Hepatic stellate cell (primary cell): ENCODE measurements around the gene CBFA2T2.
"Not testable (repeated sequence)": the region's sequence is repeated elsewhere in the genome, so short reads cannot be mapped to it uniquely, and the experiment has no call there.

Experiments
- DNase-seq: peaks from one replicate; pipeline ENCODE4 v3.0.0; 2011; ENCODE audit warnings: low spot score

CBFA2T2 gene

DNA sequence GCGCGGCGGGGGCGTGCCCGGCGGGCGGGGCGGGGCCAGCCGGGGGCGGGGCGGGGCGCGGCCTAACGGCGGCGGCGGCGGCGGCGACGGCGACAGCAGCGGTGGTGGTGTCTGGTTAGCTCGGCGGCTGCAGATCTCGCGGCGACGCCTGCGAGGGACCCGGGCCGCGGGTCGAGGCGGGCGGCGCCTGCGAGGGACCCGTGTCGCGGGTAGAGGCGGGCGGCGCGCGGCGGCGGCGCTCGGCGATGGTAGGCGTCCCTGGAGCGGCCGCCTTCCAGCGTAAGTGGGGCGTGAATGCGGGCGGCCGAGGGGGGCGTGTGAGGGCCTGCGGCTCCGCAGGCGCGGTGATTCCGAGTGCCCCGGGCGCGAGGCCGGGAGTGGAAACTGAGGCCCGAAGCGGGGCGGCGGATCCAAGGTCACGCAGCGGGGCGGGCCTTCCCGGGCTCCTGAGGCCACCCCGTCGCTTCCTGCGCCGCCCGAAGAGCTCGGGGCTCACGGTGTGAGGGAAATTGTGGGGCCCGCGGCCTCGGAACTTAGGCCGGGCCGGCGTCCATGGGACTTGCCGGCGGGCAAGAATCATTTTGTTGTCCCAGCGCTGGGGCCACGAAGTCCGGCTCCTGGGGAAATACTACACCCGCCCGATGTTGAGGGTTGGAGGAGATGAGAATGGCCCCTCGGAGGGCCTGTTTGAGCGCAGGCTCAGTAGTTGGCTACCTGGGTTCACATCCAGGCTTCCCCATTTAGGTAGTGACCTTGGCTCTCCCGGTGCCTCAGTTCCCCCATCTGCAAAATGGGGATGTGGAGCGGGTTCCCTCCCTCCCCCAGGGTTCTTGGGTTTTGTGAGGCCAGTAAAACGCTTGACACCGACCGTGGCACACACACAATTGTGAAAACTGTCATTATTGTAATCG is at the start of gene CBFA2T2:
TSS of gene CBFA2T2 (plus strand) at position 74 of the 911 bp plus-strand sequence. CDS start at position 246, 172 bp downstream.
- peak; percentile 74 for DNase-seq

DNA sequence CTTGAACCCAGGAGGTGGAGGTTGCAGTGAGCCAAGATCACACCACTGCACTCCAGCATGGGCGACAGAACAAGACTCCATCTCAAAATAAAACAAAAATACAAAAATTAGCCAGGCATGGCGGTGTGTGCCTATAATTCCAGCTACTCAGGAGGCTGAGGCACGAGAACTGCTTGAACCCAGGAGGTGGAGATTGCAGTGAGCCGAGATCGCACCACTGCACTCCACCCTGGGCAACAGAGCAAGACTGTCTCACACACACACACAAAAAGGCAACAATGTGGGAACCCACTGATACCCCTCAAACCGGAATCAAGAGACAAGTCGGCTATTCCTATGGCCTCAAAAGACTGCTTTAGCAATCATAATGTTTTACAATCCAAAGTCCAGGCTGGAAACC is 49.3 kb upstream of the CBFA2T2 start:
- DNase-seq = not testable (repeated sequence)

GRCh38 chr20:33441142-33441955 is 48.5 kb upstream of the CBFA2T2 start:
- DNase-seq = no peak

DNA sequence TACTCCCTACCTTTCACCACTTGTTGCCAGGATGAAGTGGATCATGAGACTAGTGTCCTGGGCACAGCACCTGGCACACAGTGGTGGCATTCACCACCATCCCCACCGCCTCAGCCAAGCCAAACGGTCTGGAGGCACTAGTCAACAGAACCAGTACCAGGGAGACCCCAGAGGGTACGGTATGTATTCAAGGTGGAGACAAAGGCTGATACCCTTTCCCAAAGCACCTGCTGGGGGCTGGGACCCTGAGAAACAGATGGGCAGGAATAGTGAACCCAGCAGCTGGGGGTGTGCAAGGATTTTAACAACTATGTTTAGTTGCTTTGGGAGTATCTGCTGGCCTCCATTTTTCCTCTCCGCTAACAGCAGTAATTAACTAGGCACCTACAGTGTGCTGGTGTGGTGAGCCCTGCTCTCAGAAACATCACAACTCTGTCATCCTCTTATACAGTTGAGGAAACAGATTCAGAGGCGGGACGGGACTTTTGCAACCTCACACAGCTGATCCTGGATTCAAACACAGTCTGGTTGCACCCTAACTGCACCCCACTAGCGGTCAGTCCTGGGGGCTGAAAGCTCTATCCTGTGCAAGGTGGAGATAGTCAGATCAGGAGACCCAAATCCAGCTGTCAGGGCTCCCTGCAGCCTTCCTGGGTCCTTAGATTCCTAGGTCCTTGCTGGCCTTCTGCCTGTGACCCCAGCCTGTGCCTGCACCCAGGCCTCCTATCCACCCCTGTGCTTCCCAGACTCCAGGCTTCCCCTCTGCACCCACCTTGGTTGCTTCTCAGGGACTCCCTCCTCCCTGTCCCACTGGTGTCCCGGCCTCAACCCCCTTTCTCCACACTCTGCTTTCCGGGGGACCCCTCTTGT is 47.5 kb upstream of the CBFA2T2 start:
- no peak for DNase-seq

DNA sequence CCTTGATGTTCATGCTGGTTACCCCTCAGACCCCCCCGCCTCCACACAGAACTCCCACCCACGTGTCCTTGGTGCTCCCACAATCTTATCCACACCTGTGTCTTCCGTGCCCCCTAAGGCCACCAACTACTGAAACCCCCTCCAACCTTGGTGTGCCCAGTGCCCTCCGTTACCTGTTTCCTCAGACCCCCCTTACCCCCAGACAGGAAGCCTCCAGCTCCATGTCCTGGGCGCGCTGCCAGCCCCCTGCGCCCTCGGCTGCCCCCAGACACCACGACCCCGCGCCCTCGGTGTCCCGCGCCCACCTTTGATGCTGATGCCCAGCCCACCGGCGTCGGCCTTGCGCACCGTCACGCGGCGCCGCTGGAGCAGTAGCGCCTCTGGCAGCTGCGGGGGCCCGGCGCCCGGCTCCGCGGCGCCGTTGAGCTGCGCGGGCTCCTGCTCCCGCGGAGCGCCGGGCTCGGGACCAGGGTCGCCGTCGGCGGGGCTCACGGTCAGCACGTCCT is 46.8 kb upstream of the CBFA2T2 start:
- DNase-seq = peak; percentile 40

GRCh38 chr20:33443512-33444239 is 46.2 kb upstream of the CBFA2T2 start, which contains the start of gene SNTA1:
Gene SNTA1, minus strand, starts transcription at chr20:33443763. Its CDS starts 143 bp downstream, at chr20:33443620.
- peak; percentile 83 for DNase-seq

- no peak for DNase-seq
Measured at GRCh38 chr20:33444797-33445560, 44.9 kb upstream of the CBFA2T2 start.

DNA sequence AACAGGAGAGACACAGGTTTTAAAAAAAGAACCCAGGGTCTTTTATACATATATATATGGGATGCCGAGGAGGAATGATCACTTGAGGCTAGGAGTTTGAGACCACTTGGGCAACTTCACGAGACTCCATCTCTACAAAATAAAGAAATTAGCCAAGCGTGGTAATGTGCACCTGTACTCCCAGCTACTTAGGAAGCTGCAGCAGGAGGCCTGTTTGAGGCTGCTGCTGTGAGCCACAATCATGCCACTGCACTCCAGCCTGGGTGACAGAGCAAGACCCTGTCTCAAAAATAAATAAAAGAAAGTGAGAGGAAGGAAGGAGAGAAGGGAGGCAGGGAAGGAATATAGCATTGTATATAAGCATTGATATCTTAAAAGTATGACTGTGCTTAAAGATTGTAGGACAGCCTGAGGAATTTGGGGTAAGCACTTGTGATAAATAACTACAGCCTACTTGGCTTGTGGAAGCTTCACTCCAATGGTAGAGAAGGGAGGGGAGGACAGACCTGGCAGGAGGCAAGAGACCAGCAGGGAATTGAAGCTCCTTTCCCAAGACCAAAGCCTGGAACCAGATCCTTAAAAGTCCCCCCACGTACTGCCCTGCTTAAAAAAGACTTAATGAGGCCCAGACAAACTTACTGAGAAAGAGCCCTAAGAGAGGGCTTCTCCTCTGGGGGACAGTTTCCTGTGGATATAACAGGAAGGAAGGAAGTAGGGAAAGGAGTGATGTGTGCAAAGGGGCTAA is 43.8 kb upstream of the CBFA2T2 start:
- no peak for DNase-seq

DNA sequence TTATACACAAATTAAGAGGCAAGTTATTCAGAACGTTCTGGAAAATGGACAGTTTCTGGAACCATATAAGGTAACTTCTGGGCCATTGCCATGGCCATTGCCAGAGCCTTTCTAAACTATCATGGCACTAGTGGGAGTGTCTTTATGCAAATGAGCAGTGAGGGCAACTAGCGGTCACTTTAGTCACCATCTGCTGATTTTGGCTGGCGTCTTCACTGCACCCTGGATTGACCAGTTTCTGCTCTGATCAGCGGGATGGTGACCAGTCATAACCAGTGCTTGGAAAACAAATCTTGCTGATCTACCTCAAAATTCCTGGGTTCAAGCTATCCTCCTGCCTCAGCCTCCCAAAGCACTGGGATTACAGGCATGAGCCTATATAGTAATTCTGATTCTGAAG is 39.0 kb upstream of the CBFA2T2 start:
- DNase-seq = no peak

- DNase-seq = peak; percentile 76
Measured at GRCh38 chr20:33456916-33457642, 32.8 kb upstream of the CBFA2T2 start.

DNA sequence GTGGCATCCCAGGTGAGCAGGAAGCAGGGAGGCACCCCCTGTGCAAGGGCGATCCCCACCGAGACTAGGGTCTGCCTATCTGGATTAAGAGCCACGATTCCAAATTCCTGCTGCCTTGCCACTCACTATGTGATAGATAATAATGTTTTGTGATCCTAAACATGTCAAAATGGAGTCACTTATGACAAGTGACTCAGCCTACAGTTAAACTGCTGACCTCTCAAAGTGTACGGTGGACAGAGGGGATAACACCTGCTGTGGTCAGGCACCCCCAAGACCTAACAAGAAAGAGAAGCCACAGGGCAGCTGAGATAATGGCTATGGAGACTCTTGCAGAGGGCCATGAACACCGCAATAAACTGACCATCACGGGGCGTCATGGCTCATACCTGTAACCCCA is 30.3 kb upstream of the CBFA2T2 start:
- no peak for DNase-seq

DNA sequence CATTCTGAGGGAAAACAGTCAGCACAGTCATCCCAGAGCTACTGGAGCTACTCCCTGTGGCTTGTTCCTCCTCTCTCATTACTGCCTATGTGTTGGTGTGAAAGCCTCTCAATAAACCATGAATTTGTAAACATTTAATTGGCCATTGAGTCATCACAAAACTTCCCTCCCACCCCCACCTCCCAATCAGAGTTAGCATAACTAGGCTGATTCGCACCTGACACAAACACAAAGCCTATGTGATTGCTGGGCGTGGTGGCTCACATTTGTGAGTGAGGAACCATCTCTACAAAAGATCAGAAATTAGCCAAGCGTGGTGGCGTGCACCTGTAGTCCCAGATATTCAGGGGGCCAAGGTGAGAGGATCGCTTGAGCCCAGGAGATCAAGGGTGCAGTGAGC is 29.2 kb upstream of the CBFA2T2 start:
- DNase-seq = no peak

DNA sequence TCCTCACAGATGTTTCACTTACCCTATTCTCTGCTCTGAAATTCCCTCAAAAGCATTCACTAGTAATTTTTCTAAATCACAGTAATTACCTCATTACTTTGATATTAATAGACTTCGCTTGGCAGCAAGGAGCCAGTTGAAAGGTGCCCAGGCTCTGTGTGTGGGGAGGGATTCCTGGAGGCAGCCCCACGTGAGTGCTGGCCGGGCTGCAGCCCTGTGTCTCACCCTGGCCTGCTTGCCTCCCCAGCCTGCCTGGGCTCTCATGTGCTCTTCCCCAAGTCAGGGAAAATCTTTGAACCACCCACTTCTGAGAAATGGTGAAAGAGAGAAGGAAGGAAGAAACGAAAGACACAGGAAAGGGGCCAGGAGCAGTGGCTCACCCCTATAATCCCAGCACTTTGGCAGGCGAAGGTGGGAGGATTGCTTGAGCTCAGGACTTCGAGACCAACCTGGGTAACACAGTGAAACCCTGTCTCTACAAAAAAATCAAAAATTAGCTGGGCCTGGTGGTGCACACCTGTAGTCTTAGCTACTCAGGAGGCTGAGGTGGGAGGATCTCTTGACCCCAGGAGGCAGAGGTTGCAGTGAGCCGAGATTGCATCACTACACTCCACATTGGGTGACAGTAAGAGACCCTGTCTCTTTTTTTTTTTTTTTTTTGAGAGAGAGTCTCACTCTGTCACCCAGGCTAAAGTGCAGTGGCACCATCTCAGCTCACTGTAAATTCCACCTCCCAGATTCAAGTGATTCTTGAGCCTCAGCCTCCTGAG is 26.4 kb upstream of the CBFA2T2 start:
- DNase-seq = no peak

GRCh38 chr20:33464759-33465158 is 25.1 kb upstream of the CBFA2T2 start:
- not testable (repeated sequence) for DNase-seq

- no peak for DNase-seq
Measured at GRCh38 chr20:33465481-33466302, 24.2 kb upstream of the CBFA2T2 start.

DNA sequence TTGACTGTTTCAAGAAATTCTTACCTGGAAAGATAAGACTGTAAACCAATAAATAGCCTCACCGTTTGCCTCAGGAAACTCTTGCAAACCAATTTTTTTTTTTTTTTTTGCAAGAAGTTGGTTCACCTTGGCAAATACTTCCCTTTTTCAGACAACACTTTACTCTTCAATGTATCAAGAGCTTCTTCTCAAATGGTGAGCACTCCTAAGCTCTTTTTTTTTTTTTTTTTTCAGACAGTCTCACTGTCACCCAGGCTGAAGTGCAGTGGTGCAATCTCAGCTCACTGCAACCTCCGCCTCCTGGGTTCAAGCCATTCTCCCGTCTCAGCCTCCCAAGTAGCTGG is 23.6 kb upstream of the CBFA2T2 start:
- DNase-seq = no peak

DNA sequence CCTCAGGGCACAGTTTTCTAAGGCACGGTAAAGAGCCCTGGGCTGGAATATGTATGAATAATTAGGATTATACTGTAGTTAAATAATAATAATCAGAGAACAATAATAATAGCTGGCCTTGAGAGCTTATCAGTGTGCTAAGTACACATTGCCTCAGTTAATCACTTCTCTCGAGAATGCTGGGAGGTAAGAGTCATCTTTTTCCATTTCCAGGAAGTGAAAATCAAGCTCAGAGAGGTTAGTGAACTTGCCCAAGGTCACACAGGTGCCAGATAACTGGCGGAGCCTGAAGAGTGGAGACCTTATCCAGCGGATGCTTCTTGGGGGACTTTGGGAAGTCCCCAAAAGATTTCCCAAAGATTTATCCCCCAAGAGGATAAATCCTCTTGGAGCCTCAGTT is 19.4 kb upstream of the CBFA2T2 start:
- DNase-seq = no peak
